H54 (cell line): ENCODE data around the gene HTRA3.

ENCODE experiments used
- DNase-seq: peaks from one replicate; pipeline ENCODE4 v3.0.0; 2011; ENCODE audit warnings: low spot score, mixed read lengths; ENCODE audit not compliant: insufficient read length
- FAIRE-seq: peaks from 3 replicates; lab custom pipeline; 2011; peaks lifted over from hg19 to GRCh38; lab: Jason Lieb, UNC
- POLR2A ChIP-seq: IDR thresholded peaks from 2 replicates; pipeline ENCODE4 v1.6.1; 2011; ENCODE audit warnings: low read depth, mild to moderate bottlenecking, low read length

The HTRA3 gene

DNA sequence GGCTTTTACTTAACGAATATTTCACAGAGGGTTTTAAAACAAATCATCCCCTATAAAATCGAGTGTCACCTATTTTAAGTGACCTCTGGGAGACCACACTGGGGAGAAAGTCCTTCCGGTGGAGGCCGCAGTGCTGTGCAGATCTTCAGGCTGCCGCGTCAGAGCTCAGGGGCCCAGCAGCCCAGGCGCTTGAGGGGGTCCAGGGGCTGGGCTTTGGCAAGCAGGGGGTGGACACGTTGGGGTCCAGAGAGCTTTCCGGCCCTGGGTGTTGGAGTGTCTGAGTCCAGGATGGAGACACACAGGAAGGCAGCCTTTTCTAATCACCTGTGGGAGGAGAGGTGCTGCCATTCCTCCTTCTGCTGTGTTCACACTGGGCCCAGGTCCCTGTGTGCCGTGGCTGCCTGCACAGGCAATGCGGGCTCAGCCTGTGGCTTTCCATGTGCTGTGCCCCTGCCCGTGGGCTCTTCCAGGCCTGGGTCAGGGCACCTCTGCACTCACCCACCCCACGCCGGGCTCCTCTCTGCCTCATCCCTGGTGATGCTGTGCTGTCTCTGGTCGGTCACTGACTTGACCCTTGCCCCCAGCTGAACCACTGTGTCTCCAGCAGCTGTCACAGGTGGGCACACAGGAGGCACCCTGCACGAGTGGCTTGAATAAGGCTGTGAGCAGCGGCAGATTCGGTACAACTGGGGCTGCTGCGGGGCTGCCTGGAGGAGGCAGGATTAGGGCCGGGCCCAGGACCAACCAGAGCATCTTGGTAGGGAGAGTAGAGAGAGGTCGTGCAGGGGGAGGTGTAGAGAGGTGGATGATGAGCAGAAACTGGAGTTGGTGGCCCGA lies 10.0 kb downstream of the HTRA3 start:
- TF ChIP-seq POLR2A: no peak
- DNase-seq (no peak), FAIRE-seq (no peak)

GRCh38 chr4:8280158-8280875 lies 10.8 kb downstream of the HTRA3 start:
- FAIRE-seq (no peak), DNase-seq (no peak)
- TF ChIP-seq POLR2A: no peak

GRCh38 chr4:8280876-8281440 lies 11.4 kb downstream of the HTRA3 start:
- TF ChIP-seq POLR2A: no peak
- DNase-seq (no peak), FAIRE-seq (no peak)

- no peak for TF ChIP-seq POLR2A
- FAIRE-seq (no peak), DNase-seq (no peak)
Measured at GRCh38 chr4:8281519-8282133, 12.1 kb downstream of the HTRA3 start.

- TF ChIP-seq POLR2A: no peak
- FAIRE-seq (no peak), DNase-seq (no peak)
Measured at GRCh38 chr4:8282134-8282641, 12.6 kb downstream of the HTRA3 start.

GRCh38 chr4:8282742-8283141 lies 13.2 kb downstream of the HTRA3 start:
- TF ChIP-seq POLR2A: no peak
- FAIRE-seq: no peak

DNA sequence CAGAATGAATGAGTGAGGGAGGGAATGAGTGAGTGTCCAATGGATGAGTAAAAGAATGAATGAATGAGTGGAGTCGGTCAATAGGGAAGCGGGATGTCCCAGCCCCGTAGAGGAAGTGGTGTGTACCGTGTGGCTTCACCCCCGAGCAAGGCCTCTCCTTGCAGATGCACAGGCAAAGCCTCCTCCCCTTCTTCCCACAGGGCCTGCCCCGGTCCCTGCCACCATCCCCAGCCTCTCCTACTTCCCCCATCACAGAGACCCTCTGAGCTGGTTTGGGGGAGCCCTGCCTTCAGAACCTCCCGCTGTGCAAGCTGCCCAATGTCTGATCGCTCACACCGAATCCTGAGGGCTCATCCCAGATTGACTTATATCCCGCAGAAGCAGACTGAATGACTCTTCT lies 13.6 kb downstream of the HTRA3 start:
- DNase-seq (no peak), FAIRE-seq (no peak)
- TF ChIP-seq POLR2A: no peak

More at GRCh38 chr4:8282742-8283141, 13.2 kb downstream of the HTRA3 start:
- no peak for DNase-seq

DNA sequence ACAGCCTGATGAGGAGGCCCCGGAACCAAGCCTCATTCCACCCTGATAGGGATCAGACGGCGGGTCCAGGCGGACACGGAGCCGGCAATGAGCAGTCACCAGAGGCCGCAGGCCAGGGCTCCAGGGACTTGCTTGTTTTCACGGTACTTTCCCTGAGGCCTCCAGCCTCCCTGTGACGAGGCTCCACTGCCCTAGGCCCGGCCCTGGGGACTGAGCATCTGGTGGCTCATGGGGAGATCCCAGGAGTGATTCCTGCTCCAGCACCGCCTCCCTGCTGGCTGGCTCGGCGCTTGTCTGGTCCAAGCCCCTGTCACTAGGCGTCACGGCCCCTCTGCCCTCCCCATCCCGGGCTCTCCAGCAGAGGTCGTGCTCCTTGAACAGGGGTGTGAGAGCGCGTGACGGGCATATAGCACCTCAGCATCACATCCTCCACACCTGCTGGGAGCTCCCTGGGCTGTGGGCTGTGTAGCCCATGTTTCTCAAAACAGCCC lies 14.1 kb downstream of the HTRA3 start:
- no peak for DNase-seq
- TF ChIP-seq POLR2A: no peak
- no peak for FAIRE-seq

DNA sequence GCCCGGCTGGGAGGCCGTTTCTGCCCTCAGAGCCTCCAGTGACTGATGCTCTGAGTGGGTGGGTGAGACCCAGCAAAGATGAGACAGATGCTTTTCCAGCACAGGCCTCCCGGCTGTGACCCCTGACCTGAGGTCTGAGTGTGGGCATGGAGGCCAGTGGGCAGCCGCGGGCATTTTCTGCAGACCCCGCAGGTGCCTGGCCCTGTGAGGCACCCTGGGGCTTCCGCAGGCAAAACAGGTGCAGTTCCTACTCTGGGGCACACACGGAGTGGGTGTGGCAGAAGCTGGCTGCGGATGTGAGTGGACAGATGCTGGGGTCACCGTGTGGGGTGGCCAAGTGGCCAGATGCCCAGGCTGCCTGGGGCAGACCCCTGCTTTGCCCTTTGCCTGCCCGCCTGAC lies 14.8 kb downstream of the HTRA3 start:
- TF ChIP-seq POLR2A: no peak
- FAIRE-seq: no peak
- no peak for DNase-seq

DNA sequence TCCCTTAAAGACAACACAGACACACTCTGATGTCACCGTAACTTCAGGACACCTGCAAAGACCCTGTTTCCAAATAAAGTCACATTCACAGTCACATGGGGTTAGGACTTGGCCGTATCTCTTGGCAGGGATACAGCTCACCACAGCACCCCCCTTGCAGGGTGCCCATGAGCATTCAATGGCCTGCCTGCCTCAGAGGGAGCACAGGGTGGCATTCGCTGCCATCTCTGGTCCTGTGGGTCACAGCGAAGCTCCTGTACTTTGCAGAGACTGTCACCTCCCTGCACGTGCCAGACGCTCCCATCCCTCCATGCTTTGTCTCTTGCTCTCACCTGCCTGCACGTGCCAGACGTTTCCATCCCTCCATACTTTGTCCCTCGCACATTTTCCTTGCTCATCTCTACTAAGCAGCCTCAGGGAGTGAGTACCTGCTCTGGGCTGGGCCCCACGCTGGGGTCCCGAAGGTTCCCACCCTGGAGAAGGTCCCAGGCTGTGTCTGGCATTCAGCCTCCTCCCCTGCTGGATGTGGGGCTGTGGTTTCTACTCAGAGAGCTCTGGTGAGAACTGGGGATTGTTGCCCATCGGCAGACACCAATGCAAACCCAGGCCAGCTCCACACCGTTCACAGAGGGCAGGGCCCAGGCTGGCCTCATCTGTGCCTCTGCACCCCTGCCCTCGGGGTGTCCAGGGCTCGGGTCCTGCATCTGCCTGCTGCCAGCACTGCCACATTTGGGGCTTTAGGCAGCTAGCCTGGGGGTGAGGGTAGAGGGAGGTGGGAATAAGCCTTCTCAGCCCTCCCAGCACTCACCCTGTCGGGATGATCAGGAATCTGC lies 15.8 kb downstream of the HTRA3 start:
- no peak for FAIRE-seq

DNA sequence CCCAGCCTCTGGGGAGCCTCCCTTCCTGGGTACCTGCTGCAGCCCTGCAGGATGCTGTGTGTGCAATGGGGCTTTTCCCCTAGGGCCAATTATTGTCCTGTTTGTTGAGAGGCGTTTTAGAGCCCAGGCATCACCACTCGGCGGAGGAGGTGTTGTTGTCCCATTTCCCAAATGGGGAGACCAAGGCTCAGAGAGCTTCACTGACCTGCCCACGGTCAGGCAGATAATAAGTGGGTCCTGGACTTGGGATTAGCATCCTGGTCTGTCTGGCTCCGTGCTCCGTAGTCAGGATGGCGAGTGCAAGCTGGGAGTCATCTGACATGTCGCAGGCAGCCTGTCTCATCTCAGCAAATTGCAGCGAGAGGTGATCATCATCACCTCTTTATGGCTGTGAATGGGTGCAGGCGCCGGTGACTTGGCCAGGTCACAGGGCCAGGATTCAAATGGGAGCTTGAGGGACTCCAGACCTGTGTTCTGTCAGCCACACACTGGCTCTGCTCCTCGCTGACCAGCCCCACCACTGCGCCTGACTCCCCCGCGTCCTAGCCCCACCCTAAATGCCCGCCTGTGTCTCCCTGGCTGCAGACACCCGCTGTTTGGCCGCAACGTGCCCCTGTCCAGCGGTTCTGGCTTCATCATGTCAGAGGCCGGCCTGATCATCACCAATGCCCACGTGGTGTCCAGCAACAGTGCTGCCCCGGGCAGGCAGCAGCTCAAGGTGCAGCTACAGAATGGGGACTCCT lies 16.6 kb downstream of the HTRA3 start:
- DNase-seq (no peak), FAIRE-seq (no peak)
- TF ChIP-seq POLR2A: no peak

More for the DNA sequence above, 15.8 kb downstream of the HTRA3 start:
- no peak for TF ChIP-seq POLR2A
- no peak for DNase-seq

DNA sequence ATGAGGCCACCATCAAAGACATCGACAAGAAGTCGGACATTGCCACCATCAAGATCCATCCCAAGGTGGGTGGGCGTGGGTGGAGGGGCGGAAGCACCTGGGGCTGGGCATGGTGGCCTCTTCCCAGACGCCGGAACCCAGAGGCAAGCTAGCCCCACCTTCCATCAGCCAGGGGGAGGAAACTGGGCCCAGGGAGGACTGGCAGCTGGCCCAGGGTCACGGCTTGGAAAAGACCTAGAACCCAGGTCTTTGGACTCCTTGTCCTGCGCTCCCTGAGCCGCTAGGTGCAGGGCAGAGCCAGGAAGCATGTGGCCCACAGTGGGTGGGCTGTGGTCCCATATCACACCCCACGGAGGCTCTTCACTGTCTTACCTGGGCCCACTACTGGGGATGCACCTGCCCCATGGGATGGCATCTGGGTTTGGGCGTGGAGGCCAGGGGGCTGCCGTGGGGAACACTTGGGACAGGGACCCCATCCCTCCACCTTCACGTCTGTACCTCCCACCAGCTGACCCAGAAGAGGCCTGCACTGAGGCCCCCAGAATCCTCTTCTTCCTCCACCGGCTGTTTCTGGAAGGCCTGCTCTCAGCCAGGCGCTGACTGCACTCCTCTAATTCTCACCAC lies 17.3 kb downstream of the HTRA3 start:
- TF ChIP-seq POLR2A: no peak
- DNase-seq (no peak), FAIRE-seq (no peak)
